ENCODE measurements around the gene NECTIN1.

The NECTIN1 gene

GRCh38 chr11:119755356-119756071 lies 26.5 kb upstream of the NECTIN1 start:
- DNase-seq (ENCODE audit: insufficient read length, low spot score) (no peak), FAIRE-seq (no peak)

DNA sequence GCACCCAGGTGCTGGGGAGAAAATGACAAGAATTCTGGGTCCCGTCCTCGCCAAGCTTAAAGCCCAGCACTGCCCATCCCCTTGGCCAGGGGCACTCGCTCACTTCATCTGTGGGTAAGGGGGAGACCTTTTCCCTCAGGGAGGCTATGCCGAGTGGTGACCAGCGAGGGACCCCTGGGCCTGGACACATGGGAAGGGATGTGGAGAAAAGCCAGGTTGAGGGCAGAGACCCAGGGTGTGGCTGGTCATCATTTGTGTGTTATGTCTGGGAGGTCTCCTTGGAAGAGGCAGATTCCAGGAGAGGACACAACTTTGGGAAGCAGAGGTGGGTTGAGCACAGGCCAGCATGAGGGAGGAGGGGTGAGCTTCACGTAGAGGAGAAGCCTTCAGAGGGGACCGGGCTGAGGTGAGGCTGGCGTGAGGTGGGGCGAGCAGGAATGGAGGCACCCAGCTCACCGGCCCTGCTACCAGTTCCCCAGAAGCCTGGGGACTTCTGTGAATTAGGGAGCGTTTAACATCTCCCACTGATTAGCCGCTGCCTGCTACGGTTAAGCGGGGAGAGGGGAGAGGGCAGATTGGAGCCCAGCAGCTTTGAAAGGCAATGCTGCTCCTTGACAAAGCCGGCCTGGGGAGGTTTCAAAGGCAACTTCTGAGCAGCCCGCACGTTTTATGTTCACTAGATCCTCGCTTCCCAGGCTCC lies 25.8 kb upstream of the NECTIN1 start:
- DNase-seq (ENCODE audit: insufficient read length, low spot score): no peak
- FAIRE-seq: no peak

- FAIRE-seq (no peak), DNase-seq (ENCODE audit: insufficient read length, low spot score) (no peak)
These were observed 25.2 kb upstream of the NECTIN1 start for GRCh38 chr11:119754199-119754598.

DNA sequence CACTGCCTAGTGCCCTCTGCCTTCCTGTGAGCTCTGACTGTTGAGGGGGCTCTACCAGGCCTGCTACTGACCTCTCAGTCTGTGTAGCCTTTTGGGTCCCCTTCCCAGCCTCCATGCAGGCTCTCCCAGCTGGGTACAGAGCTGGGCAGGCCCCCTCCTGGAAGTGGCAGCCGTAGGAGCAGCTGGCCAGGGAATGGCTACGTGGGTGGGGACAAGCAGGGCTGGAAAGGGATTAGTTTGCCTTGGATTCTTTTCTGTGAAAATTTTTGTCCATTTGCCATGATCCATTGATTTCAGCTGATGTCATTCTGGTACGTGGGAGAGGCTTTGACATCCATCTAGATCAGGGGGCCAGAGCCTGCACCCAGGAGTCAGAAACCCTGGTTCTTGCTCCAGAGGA lies 23.9 kb upstream of the NECTIN1 start:
- FAIRE-seq (no peak), DNase-seq (ENCODE audit: insufficient read length, low spot score) (no peak)

DNA sequence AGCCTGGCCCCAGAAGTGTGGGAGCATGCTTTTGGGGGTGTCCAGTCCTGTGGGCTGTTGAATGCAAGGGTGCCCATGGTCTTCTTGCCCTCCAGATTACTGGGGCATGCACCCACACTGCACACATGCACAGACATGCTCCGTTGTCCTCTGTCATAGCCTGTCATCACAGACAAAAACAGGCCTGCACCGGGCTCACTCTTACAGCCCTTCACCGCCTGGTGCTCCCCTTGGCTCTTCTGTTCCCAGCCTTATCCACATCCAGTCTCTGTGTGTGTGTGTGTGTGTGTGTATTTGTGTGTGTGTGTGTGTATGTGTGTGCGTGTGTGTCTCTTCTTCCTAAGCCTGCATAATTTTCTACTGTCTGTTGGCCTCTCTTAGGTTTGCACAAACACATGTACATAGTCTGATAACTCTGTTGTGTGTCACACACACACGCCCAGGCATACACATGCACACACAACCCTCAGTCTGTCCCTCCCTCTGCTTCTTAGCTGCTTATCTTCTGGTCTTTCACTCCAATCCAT lies 23.4 kb upstream of the NECTIN1 start:
- no peak for FAIRE-seq

DNA sequence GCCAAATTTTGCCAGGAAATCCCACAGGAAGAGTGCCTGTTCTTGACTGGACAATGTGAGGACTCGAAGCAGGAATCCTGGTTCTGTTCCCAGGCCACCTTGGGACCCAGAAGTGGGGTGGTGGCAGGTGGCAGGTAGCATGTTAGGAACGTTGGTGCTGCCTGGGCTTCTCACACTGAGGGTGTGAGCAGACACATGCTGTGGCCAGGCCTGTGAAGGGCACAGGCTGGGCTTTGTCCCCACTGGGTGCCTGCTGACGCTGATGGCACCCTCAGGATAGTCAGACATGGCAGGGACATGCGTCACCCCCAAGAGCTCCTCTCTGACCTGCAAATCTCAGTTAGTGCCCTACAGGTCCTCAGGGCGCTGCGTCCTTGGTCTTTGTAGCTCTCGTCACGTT lies 21.1 kb upstream of the NECTIN1 start:
- DNase-seq (ENCODE audit: insufficient read length, low spot score) (no peak), FAIRE-seq (no peak)

More for the DNA sequence above, 23.4 kb upstream of the NECTIN1 start:
- DNase-seq (ENCODE audit: insufficient read length, low spot score): no peak

DNA sequence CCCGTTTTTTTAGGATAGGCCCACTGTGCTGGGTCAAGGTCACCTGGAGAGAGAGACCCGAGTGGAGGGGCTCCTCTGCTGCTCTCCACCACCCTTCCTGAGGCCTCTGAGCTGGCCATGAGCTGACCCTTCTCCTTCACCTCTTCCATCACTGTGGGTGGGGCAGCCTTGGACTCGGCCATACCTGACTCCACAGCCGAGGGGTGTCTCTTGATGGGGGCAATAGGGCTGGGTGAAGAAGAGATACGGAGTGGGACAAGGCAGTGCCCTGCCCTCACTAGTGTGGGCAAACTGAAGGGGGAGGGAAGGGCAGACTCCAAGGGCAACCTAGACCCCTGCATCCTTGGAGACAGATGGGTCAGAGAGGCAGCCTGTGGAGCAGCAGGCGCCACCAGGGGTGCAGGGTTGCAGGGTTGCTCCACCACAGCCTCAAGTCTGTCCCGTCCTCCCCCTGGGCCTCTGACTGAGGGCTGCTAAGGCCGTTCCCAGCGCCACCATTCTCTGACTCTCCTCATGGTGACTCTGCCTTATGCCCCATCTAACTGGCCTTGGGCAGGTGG lies 20.1 kb upstream of the NECTIN1 start:
- no peak for DNase-seq (ENCODE audit: insufficient read length, low spot score)
- no peak for FAIRE-seq

DNA sequence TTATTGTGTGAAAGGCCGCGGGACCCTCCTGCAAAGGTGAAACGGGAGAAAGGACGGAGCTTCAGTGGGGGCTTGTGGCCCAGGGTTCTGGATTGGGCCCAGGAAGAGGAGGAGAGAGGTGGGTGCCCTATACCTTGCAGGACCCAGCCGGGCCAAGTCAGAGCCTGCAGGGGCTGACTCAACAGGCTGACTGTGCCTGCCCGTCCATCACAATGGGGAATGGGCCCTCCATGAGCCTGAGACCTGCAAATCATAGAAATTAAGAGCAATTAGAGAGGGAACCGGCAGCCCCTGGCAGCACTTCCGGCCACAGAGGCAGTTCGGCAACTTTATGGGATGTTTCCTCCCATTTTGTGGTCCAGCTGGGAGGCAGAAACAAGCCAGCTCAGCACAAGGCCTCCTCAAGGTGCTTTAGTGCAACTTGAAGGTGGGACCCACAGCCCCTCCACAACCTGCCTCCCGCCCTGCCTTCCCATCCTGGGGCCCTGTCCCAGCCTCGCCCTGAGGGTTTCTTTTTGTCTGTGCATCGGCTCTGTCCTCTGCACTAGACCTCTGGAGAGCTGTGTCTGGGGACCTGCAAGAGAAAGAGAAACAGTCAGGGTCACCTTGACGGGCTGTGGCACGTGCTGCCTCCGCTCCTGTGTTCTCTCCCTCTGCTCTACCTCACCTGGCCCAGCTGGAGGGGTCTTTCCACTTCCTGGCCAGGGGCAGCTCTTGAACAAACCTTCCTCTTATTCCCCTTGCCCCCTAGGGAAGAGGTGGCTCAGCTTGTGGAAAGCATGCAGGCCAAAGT lies 19.1 kb upstream of the NECTIN1 start:
- no peak for DNase-seq (ENCODE audit: insufficient read length, low spot score)
- FAIRE-seq: no peak

DNA sequence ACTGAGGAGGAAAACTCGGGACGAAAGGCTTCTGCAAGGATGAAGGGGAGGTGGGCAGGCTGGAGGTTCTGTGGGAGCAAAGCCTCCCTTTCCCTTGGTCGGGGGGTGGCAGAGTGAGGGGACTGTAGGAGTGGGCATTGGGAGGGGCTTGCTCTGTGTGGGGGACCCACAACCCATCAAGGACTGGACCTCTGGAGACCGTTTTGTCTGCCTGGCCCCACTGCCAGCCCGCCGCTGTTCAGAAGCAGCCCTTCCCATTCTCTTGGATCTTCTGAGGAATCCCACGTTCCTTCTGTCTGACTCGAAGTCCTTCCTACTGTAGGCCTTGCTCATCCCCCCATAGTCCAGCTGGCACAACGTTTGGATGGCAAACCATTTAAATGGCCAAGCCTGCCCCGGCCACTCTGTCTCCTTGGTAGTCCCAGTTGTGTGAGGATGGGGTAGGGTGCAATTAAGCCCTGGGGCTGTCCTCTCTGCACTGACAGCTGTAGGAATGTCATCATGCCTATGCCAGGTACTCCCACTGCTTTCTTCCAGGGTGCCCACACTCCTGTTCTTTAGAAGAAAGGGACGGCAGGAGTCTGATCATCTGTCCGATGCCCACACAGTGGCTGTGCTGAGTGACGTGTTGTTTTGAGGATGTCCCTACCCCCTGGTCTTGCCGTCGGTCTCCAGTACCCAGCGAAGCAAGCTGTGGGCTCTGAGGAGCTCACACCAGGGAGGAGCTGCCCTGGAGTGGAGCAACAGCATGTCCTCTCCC lies 17.0 kb upstream of the NECTIN1 start:
- no peak for FAIRE-seq
- DNase-seq (ENCODE audit: insufficient read length, low spot score): no peak

DNA sequence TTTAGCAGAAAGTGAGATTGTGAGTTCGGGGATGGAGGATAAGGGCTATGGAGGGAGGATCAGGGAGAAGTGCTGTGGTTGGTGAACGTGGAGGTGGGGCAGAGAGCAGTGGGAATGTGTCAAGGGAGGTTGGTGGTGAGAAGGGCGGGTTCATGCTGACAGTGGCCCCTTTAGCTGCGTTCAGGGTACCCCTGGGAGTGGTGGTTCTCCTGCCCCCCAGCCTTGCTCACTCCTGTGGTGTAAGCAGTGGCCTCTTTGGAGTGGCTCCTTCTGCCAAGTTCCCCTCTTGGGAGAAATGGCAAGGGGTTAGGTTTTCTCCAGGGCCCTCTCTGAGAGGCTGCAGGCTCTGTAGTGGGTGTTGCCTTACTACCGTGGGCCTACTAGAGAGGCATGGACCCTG lies 16.1 kb upstream of the NECTIN1 start:
- no peak for FAIRE-seq
- DNase-seq (ENCODE audit: insufficient read length, low spot score): no peak

DNA sequence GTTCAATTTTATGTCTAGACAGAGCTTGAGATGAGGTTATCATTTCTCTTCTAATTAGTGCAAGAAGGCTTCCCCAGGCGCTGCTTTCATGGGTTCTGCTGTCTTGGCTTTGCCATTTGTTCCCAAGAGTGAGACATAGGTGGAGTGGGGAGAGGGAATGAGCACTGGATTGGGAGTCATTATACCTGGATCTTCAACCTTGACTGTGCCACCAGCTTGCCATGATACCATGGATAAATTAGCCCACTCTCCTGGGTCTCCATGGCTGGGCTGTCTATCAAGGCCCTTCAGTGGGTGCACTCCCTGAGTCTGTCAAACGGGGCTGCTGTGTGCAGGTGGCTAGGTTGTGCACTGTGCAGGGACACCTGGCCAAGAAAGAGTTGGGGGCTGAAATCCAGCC lies 15.6 kb upstream of the NECTIN1 start:
- FAIRE-seq (no peak), DNase-seq (ENCODE audit: insufficient read length, low spot score) (no peak)

DNA sequence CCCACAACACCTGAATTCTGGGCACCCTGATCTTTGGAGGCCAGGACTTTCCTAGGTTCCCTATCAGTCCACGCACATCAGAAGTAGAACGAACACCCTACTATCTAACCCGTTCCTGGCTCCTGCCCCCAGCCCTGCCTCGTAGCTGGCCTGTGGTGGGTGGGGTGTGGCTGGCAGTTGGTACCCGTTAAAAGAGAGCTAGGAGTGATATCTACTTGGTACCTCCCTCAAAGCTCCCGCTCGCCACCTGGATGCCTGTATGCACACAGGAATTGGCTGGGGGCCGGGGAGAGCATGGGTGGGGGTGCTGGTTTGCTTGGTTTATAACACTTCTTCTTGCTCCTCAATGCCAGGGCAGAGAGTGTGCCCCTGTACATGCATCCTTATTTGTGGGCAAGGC lies 14.0 kb upstream of the NECTIN1 start:
- no peak for DNase-seq (ENCODE audit: insufficient read length, low spot score)
- FAIRE-seq: no peak

- FAIRE-seq (no peak), DNase-seq (ENCODE audit: insufficient read length, low spot score) (no peak)
These were observed 13.4 kb upstream of the NECTIN1 start for GRCh38 chr11:119742263-119742861.

DNA sequence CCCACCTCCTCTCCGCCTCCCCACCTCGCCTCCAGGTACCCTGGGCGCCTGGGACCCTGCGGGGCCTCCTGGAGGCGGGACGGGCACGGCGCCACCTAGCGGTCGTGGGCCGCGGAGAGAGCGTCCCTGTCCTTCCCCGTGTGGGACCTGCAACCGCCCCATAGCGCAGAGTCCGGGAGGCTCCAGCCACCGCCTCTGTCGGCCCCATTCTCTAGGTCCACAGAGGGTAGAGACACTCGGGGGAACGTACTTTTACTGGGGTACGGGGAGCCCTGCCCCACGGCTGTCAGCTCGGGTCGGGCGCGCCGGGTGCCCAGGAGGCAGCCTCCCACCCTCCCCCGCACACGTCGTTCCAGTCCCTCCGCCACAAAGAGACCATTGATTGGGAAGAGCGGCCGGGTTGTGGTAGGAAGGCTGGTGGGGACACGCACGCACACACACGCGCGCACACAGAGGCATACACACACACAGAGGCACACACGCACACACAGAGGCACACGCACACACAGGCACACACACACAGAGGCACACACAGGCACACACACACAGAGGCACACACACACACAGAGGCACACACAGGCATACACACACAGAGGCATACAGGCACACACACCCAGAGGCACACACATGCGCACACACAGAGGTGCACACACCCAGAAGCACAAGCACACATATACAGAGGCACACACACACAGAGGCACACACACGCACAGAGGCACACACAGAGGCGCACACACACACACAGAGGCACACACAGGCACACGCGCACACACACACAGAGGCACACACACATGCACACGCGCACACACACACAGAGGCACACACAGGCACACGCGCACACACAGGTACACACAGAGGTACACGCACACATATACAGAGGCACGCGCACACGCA lies 12.6 kb upstream of the NECTIN1 start:
- peak; percentile 94 for FAIRE-seq

GRCh38 chr11:119739975-119740374 lies 11.0 kb upstream of the NECTIN1 start:
- FAIRE-seq (no peak), DNase-seq (ENCODE audit: insufficient read length, low spot score) (no peak)

More for the DNA sequence above, 12.6 kb upstream of the NECTIN1 start:
- peak; percentile 37 for DNase-seq (ENCODE audit: insufficient read length, low spot score)

- DNase-seq (ENCODE audit: insufficient read length, low spot score) (no peak), FAIRE-seq (no peak)
These were observed 10.2 kb upstream of the NECTIN1 start for GRCh38 chr11:119739021-119739703.

GRCh38 chr11:119738059-119738439 lies 9.0 kb upstream of the NECTIN1 start:
- FAIRE-seq (peak; percentile 55), DNase-seq (ENCODE audit: insufficient read length, low spot score) (no peak)

GRCh38 chr11:119737366-119738058 lies 8.5 kb upstream of the NECTIN1 start:
- DNase-seq (ENCODE audit: insufficient read length, low spot score) (no peak), FAIRE-seq (no peak)
